RWPE2 (cell line): ENCODE data around the gene KANK4.

ENCODE experiments used
- ATAC-seq: fragments of 200-7000 bp; cut with Tn5 transposase; 3 replicates; pipeline ENCODE4 v1.9.1; 2021; ENCODE audit warnings: low read depth
- DNase-seq: peaks from one replicate; pipeline ENCODE4 v3.0.0-alpha.2; 2020; ENCODE audit warnings: low spot score
- H3K27ac ChIP-seq: fragments of 450-650 bp; 2 replicates; pipeline ENCODE4 v1.5.1; 2017; ENCODE audit warnings: mild to moderate bottlenecking; ENCODE audit not compliant: poor library complexity, severe bottlenecking
- H3K27me3 ChIP-seq: fragments of 250-450 bp; sonication (Bioruptor Pico); 2 replicates; pipeline ENCODE4 v1.5.1; 2021; ENCODE audit warnings: mild to moderate bottlenecking, moderate library complexity; ENCODE audit not compliant: insufficient read depth, poor library complexity, severe bottlenecking
- H3K36me3 ChIP-seq: fragments of 250-450 bp; sonication (Bioruptor Pico); 2 replicates; pipeline ENCODE4 v1.5.1; 2020; ENCODE audit warnings: low read depth, mild to moderate bottlenecking, moderate library complexity
- H3K4me1 ChIP-seq: fragments of 250-450 bp; sonication (Bioruptor Pico); 2 replicates; pipeline ENCODE4 v1.5.1; 2021; ENCODE audit warnings: mild to moderate bottlenecking, moderate library complexity; ENCODE audit not compliant: insufficient read depth, poor library complexity, severe bottlenecking
- H3K4me3 ChIP-seq: fragments of 250-450 bp; sonication (Bioruptor Pico); 2 replicates; pipeline ENCODE4 v1.5.1; 2021; ENCODE audit warnings: mild to moderate bottlenecking, moderate library complexity; ENCODE audit not compliant: severe bottlenecking
- H3K9me3 ChIP-seq: fragments of 250-450 bp; sonication (Bioruptor Pico); 2 replicates; pipeline ENCODE4 v1.5.1; 2021; ENCODE audit warnings: mild to moderate bottlenecking, moderate library complexity; ENCODE audit not compliant: severe bottlenecking
- TF ChIP-seq, protein P1 (sequence below): fragments of 450-650 bp; IDR thresholded peaks from one replicate; pipeline ENCODE4 v1.5.1; 2017; ENCODE audit warnings: mild to moderate bottlenecking, moderate library complexity; ENCODE audit not compliant: poor library complexity, severe bottlenecking

Gene KANK4

DNA sequence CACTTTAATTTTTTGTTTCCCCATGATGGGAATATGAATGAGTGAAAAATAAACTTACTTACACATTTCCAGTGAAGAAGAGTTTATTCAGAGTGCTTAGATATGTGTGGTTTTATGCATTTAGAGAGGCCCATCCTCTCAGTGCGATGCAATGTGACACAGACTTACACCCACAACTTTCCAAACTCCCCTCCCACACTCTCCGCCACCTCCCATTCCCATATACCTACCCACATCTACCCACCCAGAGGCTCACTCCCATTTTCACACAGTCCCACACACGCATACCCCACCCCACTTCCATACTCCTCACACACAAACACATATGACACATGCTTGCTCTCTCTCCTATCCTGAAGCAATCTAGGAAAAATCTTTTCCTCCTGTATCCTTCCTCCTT is 21.9 kb upstream of the KANK4 start:
- Histone ChIP-seq H3K4me3 (no peak overlapping the region), H3K36me3 (no peaks in the 10 kb centered on the region), H3K4me1 (no peaks in the 10 kb centered on the region), H3K9me3 (no peaks in the 10 kb centered on the region), H3K27ac (no peak overlapping the region), H3K27me3 (no peaks in the 10 kb centered on the region)
- DNase-seq (no peak), ATAC-seq (no peak)
- TF ChIP-seq, protein P1, sequence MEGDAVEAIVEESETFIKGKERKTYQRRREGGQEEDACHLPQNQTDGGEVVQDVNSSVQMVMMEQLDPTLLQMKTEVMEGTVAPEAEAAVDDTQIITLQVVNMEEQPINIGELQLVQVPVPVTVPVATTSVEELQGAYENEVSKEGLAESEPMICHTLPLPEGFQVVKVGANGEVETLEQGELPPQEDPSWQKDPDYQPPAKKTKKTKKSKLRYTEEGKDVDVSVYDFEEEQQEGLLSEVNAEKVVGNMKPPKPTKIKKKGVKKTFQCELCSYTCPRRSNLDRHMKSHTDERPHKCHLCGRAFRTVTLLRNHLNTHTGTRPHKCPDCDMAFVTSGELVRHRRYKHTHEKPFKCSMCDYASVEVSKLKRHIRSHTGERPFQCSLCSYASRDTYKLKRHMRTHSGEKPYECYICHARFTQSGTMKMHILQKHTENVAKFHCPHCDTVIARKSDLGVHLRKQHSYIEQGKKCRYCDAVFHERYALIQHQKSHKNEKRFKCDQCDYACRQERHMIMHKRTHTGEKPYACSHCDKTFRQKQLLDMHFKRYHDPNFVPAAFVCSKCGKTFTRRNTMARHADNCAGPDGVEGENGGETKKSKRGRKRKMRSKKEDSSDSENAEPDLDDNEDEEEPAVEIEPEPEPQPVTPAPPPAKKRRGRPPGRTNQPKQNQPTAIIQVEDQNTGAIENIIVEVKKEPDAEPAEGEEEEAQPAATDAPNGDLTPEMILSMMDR, result no peak

DNA sequence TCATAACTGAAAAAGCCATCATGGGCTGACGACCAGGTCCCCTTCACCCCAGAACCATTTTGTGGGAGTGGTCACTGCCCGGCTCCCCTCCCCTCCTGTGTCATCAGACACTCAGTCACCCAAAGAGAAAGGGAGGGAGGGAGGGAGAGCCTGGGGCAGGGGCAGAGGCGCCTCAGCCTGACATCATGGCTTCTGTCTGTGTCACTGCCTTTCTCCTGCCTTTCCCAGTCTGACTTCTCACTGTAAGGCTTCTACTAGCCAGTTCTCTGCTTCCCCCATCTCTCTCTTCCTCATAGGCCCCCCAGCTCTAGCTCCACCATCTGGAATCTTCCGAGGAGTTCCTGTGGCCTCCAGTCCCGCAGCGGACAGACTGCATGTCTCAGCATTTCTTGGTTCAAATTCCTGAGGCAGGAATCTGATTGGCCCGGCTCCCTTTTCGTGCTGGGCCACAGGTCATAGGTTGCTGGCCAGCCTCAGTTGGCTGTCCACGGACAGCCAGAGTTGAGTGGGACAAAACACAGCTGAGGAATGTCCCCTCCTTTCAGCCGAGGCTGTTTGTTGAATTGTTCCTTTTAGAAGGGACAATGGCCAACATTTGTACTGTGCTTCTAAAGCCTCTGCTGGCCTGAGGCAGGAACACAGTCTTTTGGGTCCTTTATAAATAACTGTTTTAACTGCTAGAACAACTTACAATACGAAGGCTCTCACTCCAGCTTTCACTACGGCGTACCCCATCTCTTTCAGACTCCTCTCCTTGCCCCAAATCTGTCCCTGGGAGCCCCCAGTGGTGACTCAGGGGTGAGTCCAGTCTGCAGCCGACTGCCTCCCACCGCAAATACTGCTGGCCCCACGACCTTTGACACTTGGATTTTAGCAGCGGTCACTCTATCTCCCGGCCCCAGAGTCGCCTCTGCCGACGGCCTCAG is 18.7 kb upstream of the KANK4 start:
- H3K4me1 ChIP-seq, result no peaks in the 10 kb centered on the region
- no peaks in the 10 kb centered on the region for H3K9me3 ChIP-seq
- no peak overlapping the region for H3K27ac ChIP-seq
- no peak for DNase-seq
- ATAC-seq, result no peak
- H3K36me3 ChIP-seq, result no peaks in the 10 kb centered on the region
- no peak overlapping the region for H3K4me3 ChIP-seq
- no peaks in the 10 kb centered on the region for H3K27me3 ChIP-seq
- TF ChIP-seq, protein P1, result no peak

DNA sequence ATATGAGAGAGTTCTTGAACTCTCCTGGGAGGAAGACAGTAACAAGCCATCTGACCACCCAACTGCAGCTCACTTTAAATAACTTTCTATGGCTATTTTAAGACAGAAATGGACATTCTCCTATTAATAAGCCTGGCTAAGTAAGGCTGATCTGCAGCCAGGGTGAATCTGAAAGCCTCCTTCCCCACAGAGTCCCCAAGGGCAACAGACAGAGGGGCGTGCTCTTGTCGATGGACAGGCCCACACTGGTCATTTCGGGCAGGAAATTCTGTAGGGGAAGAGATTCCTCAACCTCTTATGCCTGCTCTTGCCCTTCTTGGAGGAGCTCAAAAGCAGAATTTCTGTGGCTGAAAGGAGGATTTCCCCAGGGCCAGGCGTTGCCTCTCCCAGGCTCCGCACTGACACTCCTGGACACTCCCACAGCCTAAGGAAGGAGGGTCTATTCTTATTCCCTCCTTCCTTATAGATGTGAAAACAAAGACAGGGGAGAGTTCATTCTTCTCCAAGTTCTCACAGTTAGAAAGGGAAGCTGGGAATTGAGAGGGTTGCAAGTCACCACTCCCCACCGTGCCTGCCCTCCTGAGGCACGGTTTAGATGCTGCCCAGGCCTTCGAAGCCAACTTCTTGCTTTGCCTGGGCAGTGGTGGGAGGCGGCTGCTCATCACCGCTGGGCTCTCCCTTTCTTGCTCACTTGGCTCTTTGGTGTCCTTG is 17.9 kb upstream of the KANK4 start:
- no peaks in the 10 kb centered on the region for H3K36me3 ChIP-seq
- ATAC-seq, result peak; percentile 35; the same call in 2 of the 3 replicates
- no peak overlapping the region for H3K4me3 ChIP-seq
- no peaks in the 10 kb centered on the region for H3K27me3 ChIP-seq
- no peak overlapping the region for H3K27ac ChIP-seq
- no peaks in the 10 kb centered on the region for H3K9me3 ChIP-seq
- DNase-seq, result no peak
- TF ChIP-seq, protein P1, result no peak
- no peaks in the 10 kb centered on the region for H3K4me1 ChIP-seq

DNA sequence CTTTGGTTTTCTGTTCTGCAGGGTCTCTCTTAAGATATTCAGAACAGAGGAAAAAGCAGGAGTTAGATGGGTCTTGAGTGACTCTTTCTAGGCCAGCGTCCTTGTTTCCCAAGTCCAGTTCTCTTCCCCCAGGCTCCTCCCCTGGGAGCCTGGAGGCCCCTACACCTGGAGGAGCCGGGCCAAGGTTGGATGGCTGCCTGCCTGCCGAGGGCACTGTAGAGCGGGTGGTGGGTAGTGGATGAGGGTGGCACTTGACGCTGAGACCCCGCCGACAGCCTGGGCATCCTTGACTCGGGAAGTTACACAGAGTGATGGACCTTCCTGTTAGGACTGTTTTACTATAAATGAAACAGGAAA is 17.4 kb upstream of the KANK4 start:
- no peaks in the 10 kb centered on the region for H3K27me3 ChIP-seq
- no peaks in the 10 kb centered on the region for H3K9me3 ChIP-seq
- TF ChIP-seq, protein P1, result no peak
- DNase-seq (no peak), ATAC-seq (no peak)
- no peak overlapping the region for H3K4me3 ChIP-seq
- no peaks in the 10 kb centered on the region for H3K36me3 ChIP-seq
- H3K4me1 ChIP-seq, result no peaks in the 10 kb centered on the region
- H3K27ac ChIP-seq, result no peak overlapping the region

DNA sequence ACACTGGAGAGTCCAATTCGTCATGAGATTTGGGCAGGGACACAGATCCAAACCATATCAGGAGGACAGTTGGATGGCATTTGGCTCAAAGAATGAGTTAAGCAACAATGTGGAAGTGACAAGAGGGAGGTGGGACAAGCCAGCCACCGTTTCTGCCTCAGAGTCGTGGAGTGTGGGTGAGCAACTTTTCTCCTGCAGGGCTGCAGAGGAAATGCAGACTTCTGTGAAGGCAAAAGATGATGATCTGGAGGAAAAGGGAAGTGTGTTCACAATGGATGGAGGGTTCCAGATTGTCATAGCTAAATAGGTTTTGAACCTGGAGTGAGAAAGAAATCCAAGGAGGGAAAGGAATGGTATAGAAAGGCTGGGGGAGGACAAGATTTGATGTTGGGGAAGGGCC is 16.4 kb upstream of the KANK4 start:
- TF ChIP-seq, protein P1, result no peak
- Histone ChIP-seq H3K27me3 (no peaks in the 10 kb centered on the region), H3K36me3 (no peaks in the 10 kb centered on the region), H3K4me1 (no peaks in the 10 kb centered on the region), H3K4me3 (no peak overlapping the region), H3K9me3 (no peaks in the 10 kb centered on the region), H3K27ac (no peak overlapping the region)
- ATAC-seq, result no peak
- DNase-seq, result no peak
